H9 (cell line): ENCODE measurements around the gene TXLNG. TPM values are rescaled to one million over a fixed set of nuclear protein-coding genes. Genes with fewer than 3 reads are reported as not detected.

Source experiments
- DNase-seq: peaks from one replicate; pipeline ENCODE4 v3.0.0-alpha.2; 2017
- H2AFZ ChIP-seq: one replicate; pipeline ENCODE4 v1.6.1; 2013; ENCODE audit warnings: mild to moderate bottlenecking, low read length, control low read depth, moderate library complexity
- H2AK5ac ChIP-seq: 2 replicates; pipeline ENCODE4 v1.6.1; 2013; ENCODE audit warnings: low read length, control low read depth, mixed read lengths; ENCODE audit not compliant: insufficient read length
- H2BK120ac ChIP-seq: one replicate; pipeline ENCODE4 v1.6.1; 2013; ENCODE audit warnings: low read depth, mild to moderate bottlenecking, low read length, control low read depth, inconsistent platforms; ENCODE audit not compliant: poor library complexity, severe bottlenecking
- H2BK12ac ChIP-seq: 2 replicates; pipeline ENCODE4 v1.6.1; 2013; ENCODE audit warnings: low read length, control low read depth, mixed read lengths, low read depth; ENCODE audit not compliant: insufficient read length
- H2BK15ac ChIP-seq: 2 replicates; pipeline ENCODE4 v1.6.1; 2013; ENCODE audit warnings: low read depth, low read length, control low read depth
- H2BK20ac ChIP-seq: one replicate; pipeline ENCODE4 v1.6.1; 2013; ENCODE audit warnings: low read depth, mild to moderate bottlenecking, low read length, control low read depth, inconsistent platforms; ENCODE audit not compliant: poor library complexity, severe bottlenecking
- H2BK5ac ChIP-seq: 2 replicates; pipeline ENCODE4 v1.6.1; 2013; ENCODE audit warnings: low read length, control low read depth, mixed read lengths; ENCODE audit not compliant: insufficient read length
- H3K14ac ChIP-seq: 2 replicates; pipeline ENCODE4 v1.6.1; 2013; ENCODE audit warnings: low read length, control low read depth; ENCODE audit not compliant: insufficient read depth
- H3K18ac ChIP-seq: 2 replicates; pipeline ENCODE4 v1.6.1; 2013; ENCODE audit warnings: low read depth, mild to moderate bottlenecking, mixed read lengths, low read length, control low read depth; ENCODE audit not compliant: insufficient read length
- H3K23ac ChIP-seq: 2 replicates; pipeline ENCODE4 v1.6.1; 2013; ENCODE audit warnings: low read length, control low read depth, mixed read lengths, low read depth; ENCODE audit not compliant: insufficient read length
- H3K23me2 ChIP-seq: 2 replicates; pipeline ENCODE4 v1.6.1; 2013; ENCODE audit warnings: low read depth, mild to moderate bottlenecking, mixed read lengths, low read length, control low read depth; ENCODE audit not compliant: insufficient read length, poor library complexity, severe bottlenecking
- H3K27ac ChIP-seq: 2 replicates; pipeline ENCODE4 v1.5.1; 2013; ENCODE audit warnings: low read length, control low read depth, mixed read lengths, low read depth; ENCODE audit not compliant: insufficient read length
- H3K27me3 ChIP-seq: 2 replicates; pipeline ENCODE4 v1.6.1; 2013; ENCODE audit warnings: low read length, control low read depth, inconsistent platforms; ENCODE audit not compliant: insufficient read depth
- H3K4ac ChIP-seq: 2 replicates; pipeline ENCODE4 v1.6.1; 2013; ENCODE audit warnings: low read depth, mild to moderate bottlenecking, control low read depth, inconsistent platforms, low read length, moderate library complexity
- H3K4me1 ChIP-seq: 2 replicates; pipeline ENCODE4 v1.6.1; 2013; ENCODE audit warnings: low read length, control low read depth, inconsistent platforms; ENCODE audit not compliant: insufficient read depth
- H3K4me2 ChIP-seq: 2 replicates; pipeline ENCODE4 v1.6.1; 2013; ENCODE audit warnings: low read length, control low read depth, mixed read lengths; ENCODE audit not compliant: insufficient read length, insufficient read depth
- H3K56ac ChIP-seq: 2 replicates; pipeline ENCODE4 v1.6.1; 2013; ENCODE audit warnings: low read depth, mild to moderate bottlenecking, mixed read lengths, low read length, control low read depth; ENCODE audit not compliant: insufficient read length
- H3K79me1 ChIP-seq: 2 replicates; pipeline ENCODE4 v1.6.1; 2013; ENCODE audit warnings: low read depth, mild to moderate bottlenecking, moderate library complexity, low read length, control low read depth, inconsistent platforms; ENCODE audit not compliant: insufficient read depth, poor library complexity, severe bottlenecking
- H3K79me2 ChIP-seq: 2 replicates; pipeline ENCODE4 v1.6.1; 2013; ENCODE audit warnings: low read length, control low read depth, inconsistent platforms; ENCODE audit not compliant: insufficient read depth
- H3K9ac ChIP-seq: 2 replicates; pipeline ENCODE4 v1.6.1; 2013; ENCODE audit warnings: low read length, control low read depth, mixed read lengths; ENCODE audit not compliant: insufficient read length; ENCODE audit errors: extremely low read depth
- H3K9me3 ChIP-seq: one replicate; pipeline ENCODE4 v1.6.1; 2013; ENCODE audit warnings: low read depth, low read length, inconsistent platforms; ENCODE audit not compliant: control insufficient read depth
- H3T11ph ChIP-seq: one replicate; pipeline ENCODE4 v1.6.1; 2013; ENCODE audit warnings: mild to moderate bottlenecking, low read length, control low read depth, inconsistent platforms
- H4K20me1 ChIP-seq: one replicate; pipeline ENCODE4 v1.6.1; 2013; ENCODE audit not compliant: control insufficient read depth, insufficient read length, insufficient read depth
- H4K5ac ChIP-seq: 2 replicates; pipeline ENCODE4 v1.6.1; 2013; ENCODE audit warnings: low read depth, mild to moderate bottlenecking, mixed read lengths, low read length, control low read depth; ENCODE audit not compliant: insufficient read length
- H4K8ac ChIP-seq: replicated peaks from 2 replicates; pipeline ENCODE4 v1.6.1; 2013; ENCODE audit warnings: low read length, control low read depth, mixed read lengths, low read depth; ENCODE audit not compliant: insufficient read length
- H4K91ac ChIP-seq: 2 replicates; pipeline ENCODE4 v1.6.1; 2013; ENCODE audit warnings: low read depth, mild to moderate bottlenecking, moderate library complexity, mixed read lengths, low read length, control low read depth; ENCODE audit not compliant: insufficient read length
- H3K27ac Mint-ChIP-seq, 3 experiments: 2 replicates in 2 of 3; 3 replicates in 1 of 3; pipeline ENCODE4 v1.8.0; 2020 to 2021; ENCODE audit warnings: mixed read lengths in 3 of 3, mild to moderate bottlenecking in 1 of 3, moderate library complexity in 1 of 3
- H3K27me3 Mint-ChIP-seq: 2 replicates; pipeline ENCODE4 v1.8.0; 2021; ENCODE audit warnings: low read depth, mild to moderate bottlenecking, moderate library complexity, mixed read lengths
- H3K36me3 Mint-ChIP-seq, 3 experiments: 2 replicates in 2 of 3; 3 replicates in 1 of 3; pipeline ENCODE4 v1.8.0; 2020 to 2021; ENCODE audit warnings: low read depth in 3 of 3, mixed read lengths in 3 of 3; ENCODE audit not compliant: insufficient read depth in 1 of 3
- H3K4me1 Mint-ChIP-seq, 2 experiments: 2 replicates each; pipeline ENCODE4 v1.8.0; 2020; ENCODE audit warnings: mixed read lengths in 2 of 2
- H3K4me3 Mint-ChIP-seq, 2 experiments: 2 replicates in 1 of 2; 3 replicates in 1 of 2; pipeline ENCODE4 v1.8.0; 2020 to 2021; ENCODE audit warnings: mild to moderate bottlenecking in 2 of 2, mixed read lengths in 2 of 2, moderate library complexity in 1 of 2
- H3K9me3 Mint-ChIP-seq, 2 experiments: 2 replicates in 1 of 2; 3 replicates in 1 of 2; pipeline ENCODE4 v1.8.0; 2020; ENCODE audit warnings: mild to moderate bottlenecking in 2 of 2, mixed read lengths in 2 of 2, moderate library complexity in 1 of 2
- WGBS: extraction: QIAGEN DNeasy Blood & Tissue Kit; methylation state at CpG from one replicate; pipeline ENCODE4 v1.1.7; 2013; ENCODE audit warnings: missing lambda C conversion rate, low lambda C conversion rate, mixed read lengths; ENCODE audit not compliant: insufficient read length; ENCODE audit errors: extremely low coverage; 5-methylcytosine and 5-hydroxymethylcytosine counted together
- total RNA-seq: library from RNA; stranded (reverse); gene quantifications from 2 replicates; pipeline ENCODE4 v1.2.1, GENCODE V29; 2021
- TF ChIP-seq, protein P1 (sequence below): fragments of 200-600 bp; sonication (generic); conservative IDR thresholded peaks from 3 replicates; pipeline ENCODE4 v1.8.0; 2021; ENCODE audit warnings: antibody characterized with exemption, mild to moderate bottlenecking

Gene TXLNG
- total RNA-seq, 1 experiment from 2014 or later = 90.7 TPM

DNA sequence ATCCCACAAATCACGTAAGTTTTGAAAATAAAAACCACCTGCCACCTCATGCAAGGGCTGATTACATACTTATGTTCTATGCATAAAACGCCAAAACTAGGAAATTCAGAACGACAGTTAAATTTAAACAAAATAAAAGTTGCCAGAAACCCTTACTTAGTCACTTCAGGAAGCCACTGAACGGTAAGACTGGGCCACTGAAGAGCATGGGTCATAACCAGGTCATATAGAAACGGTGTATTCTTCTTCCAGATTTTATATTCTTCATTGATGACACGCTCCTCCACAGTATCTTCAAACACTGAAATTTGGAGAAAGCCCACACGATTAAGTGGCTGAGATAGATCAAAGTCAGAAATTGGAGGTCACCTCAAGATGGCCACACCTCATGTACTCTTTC is 82.7 kb downstream of the TXLNG start:
- Histone ChIP-seq H3K4ac (no peak overlapping the region), H3K27ac (no peak overlapping the region), H3K79me1 (peaks cover 4% of the 10 kb centered on the region), H3K27me3 (no peaks in the 10 kb centered on the region), H4K91ac (no peak overlapping the region), H2AK5ac (no peak overlapping the region), H3K9ac (peak overlapping the region; percentile 95), H2BK15ac (no peak overlapping the region), H3K14ac (peak overlapping the region; percentile 53; the same call in 1 of the 2 replicates), H3T11ph (no peak overlapping the region), H2BK12ac (no peak overlapping the region), H2BK5ac (no peak overlapping the region), H2BK120ac (no peak overlapping the region), H4K8ac (no peak overlapping the region), H3K4me2 (peak overlapping the region; percentile 94), H3K56ac (no peak overlapping the region), H3K9me3 (no peaks in the 10 kb centered on the region), H3K18ac (no peak overlapping the region), H3K23me2 (peaks cover 14% of the 10 kb centered on the region), H3K4me1 (peaks cover 2% of the 10 kb centered on the region; the same call in 1 of the 2 replicates), H4K20me1 (no peaks in the 10 kb centered on the region), H2AFZ (no peak overlapping the region), H2BK20ac (no peak overlapping the region), H3K79me2 (peaks cover 40% of the 10 kb centered on the region), H3K23ac (no peak overlapping the region), H4K5ac (no peak overlapping the region)
- Mint-ChIP-seq H3K4me1 (peaks cover 40 to 50% of the 10 kb centered on the region in 2 experiments), H3K4me3 (peak overlapping the region; percentile 79 to 94), H3K27me3 (peaks cover 1% of the 10 kb centered on the region; the same call in 1 of the 2 replicates), H3K27ac (peak overlapping the region; percentile 88 to 97 (median 91); a peak in 6 of 7 replicates), H3K9me3 (no peaks in the 10 kb centered on the region; a peak in 1 of 5 replicates), H3K36me3 (peaks cover 33 to 41% (median 39%) of the 10 kb centered on the region in 3 experiments)
- no peak for DNase-seq
- WGBS = no CpG with 5 or more reads among the region's 7 CpGs
- TF ChIP-seq, protein P1, sequence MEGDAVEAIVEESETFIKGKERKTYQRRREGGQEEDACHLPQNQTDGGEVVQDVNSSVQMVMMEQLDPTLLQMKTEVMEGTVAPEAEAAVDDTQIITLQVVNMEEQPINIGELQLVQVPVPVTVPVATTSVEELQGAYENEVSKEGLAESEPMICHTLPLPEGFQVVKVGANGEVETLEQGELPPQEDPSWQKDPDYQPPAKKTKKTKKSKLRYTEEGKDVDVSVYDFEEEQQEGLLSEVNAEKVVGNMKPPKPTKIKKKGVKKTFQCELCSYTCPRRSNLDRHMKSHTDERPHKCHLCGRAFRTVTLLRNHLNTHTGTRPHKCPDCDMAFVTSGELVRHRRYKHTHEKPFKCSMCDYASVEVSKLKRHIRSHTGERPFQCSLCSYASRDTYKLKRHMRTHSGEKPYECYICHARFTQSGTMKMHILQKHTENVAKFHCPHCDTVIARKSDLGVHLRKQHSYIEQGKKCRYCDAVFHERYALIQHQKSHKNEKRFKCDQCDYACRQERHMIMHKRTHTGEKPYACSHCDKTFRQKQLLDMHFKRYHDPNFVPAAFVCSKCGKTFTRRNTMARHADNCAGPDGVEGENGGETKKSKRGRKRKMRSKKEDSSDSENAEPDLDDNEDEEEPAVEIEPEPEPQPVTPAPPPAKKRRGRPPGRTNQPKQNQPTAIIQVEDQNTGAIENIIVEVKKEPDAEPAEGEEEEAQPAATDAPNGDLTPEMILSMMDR = no peak
